ENCODE measurements around the gene THADA. TPM values are rescaled to one million over a fixed set of nuclear protein-coding genes. Genes with fewer than 3 reads are reported as not detected.

Gene THADA
- total and polyA plus RNA-seq, 2 experiments from 2014 or later: 10.8 to 18.8 TPM

DNA sequence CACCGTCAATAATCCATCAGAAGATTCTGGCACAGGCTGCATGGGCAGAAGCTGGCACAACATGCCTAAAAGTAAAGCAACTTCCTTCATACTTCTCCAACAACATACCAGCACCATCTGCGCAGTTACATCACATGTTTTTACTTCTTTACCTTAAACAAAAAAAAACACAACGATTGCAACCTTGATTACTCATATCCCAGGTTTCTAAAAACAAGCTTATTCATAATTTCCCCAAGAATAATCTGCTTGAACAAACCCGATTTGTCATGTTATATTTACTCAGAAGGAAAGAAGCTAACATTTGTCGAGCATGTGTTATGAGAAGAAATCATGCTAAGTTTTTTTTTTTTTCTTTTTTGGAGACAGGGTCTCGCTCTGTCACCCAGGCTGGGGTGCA is 54.7 kb downstream of the THADA start:
- Histone ChIP-seq H4K20me1 (ENCODE audit: insufficient read depth, poor library complexity, severe bottlenecking) (no peaks in the 10 kb centered on the region), H3K4me3 (no peak overlapping the region), H3K4me2 (no peak overlapping the region), H3K27ac (peak overlapping the region; percentile 54), H2AFZ (no peak overlapping the region), H3K9me2 (replicated peaks; ENCODE audit: insufficient read depth) (no peaks in the 10 kb centered on the region), H3K27me3 (no peaks in the 10 kb centered on the region), H3K4me1 (ENCODE audit: insufficient read depth) (peaks cover 14% of the 10 kb centered on the region), H3K79me2 (no peaks in the 10 kb centered on the region), H3K36me3 (replicated peaks; ENCODE audit: insufficient read depth, low read depth) (no peaks in the 10 kb centered on the region), H3K9me3 (ENCODE audit: low read depth) (no peaks in the 10 kb centered on the region)
- TF ChIP-seq EZH2 (IDR thresholded peaks at IDR 0.05; ENCODE audit: borderline replicate concordance) (no peak), EZH2phosphoT487 (IDR thresholded peaks at IDR 0.05; ENCODE audit: low read depth, severe bottlenecking, unreplicated experiment) (no peak), CTCF (IDR thresholded peaks at IDR 0.05; ENCODE audit: poor library complexity) (no peak)
- WGBS (ENCODE audit: low lambda C conversion rate, missing lambda C conversion rate): 86% methylated on average over 6 of the region's 6 CpGs
- no peak for DNase-seq (ENCODE audit: low spot score)

- Histone ChIP-seq H3K9me3 (ENCODE audit: low read depth) (no peaks in the 10 kb centered on the region), H3K4me1 (ENCODE audit: insufficient read depth) (peaks cover 14% of the 10 kb centered on the region), H2AFZ (no peak overlapping the region), H3K9me2 (replicated peaks; ENCODE audit: insufficient read depth) (no peaks in the 10 kb centered on the region), H3K36me3 (replicated peaks; ENCODE audit: insufficient read depth, low read depth) (no peaks in the 10 kb centered on the region), H3K4me3 (no peak overlapping the region), H3K4me2 (peak overlapping the region; percentile 2), H3K79me2 (no peaks in the 10 kb centered on the region), H3K27me3 (no peaks in the 10 kb centered on the region), H4K20me1 (ENCODE audit: insufficient read depth, poor library complexity, severe bottlenecking) (no peaks in the 10 kb centered on the region), H3K27ac (peak overlapping the region; percentile 54)
- no peak for TF ChIP-seq CTCF (IDR thresholded peaks at IDR 0.05; ENCODE audit: poor library complexity)
- WGBS (ENCODE audit: low lambda C conversion rate, missing lambda C conversion rate): 54% methylated on average over 4 of the region's 4 CpGs
- peak; percentile 19 for DNase-seq (ENCODE audit: low spot score)
Observed at GRCh38 chr2:43540021-43540779, 55.6 kb downstream of the THADA start.

DNA sequence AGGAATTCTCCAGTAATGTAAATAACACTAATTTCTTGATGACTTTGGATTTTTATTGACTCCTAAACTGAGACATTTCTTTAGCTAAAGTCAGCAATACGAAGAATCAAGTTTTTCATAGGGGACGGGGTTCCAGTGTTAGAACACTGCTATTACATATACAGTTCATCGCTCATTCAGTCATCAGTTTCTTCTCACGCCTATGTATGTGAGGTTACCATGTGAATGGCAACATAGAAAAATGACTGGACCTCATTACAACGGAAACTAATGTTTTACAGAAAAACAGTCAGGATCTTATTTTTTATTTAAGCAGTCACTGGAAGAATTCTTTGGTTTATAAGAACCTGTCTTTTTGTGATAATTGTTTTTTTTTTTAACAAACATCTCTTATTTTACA is 56.4 kb downstream of the THADA start:
- H3K36me3 ChIP-seq (replicated peaks; ENCODE audit: insufficient read depth, low read depth): no peaks in the 10 kb centered on the region
- H3K9me2 ChIP-seq (replicated peaks; ENCODE audit: insufficient read depth): no peaks in the 10 kb centered on the region
- no peak for TF ChIP-seq EZH2phosphoT487 (IDR thresholded peaks at IDR 0.05; ENCODE audit: low read depth, severe bottlenecking, unreplicated experiment)
- no peak for TF ChIP-seq EZH2 (IDR thresholded peaks at IDR 0.05; ENCODE audit: borderline replicate concordance)
- no peak for TF ChIP-seq CTCF (IDR thresholded peaks at IDR 0.05; ENCODE audit: poor library complexity)
- no peaks in the 10 kb centered on the region for H3K79me2 ChIP-seq
- peak overlapping the region; percentile 54 for H3K27ac ChIP-seq
- no peak overlapping the region for H2AFZ ChIP-seq
- H4K20me1 ChIP-seq (ENCODE audit: insufficient read depth, poor library complexity, severe bottlenecking): no peaks in the 10 kb centered on the region
- H3K4me1 ChIP-seq (ENCODE audit: insufficient read depth): peaks cover 14% of the 10 kb centered on the region
- DNase-seq (ENCODE audit: low spot score): no peak
- 77% methylated on average over 5 of the region's 5 CpGs for WGBS (ENCODE audit: low lambda C conversion rate, missing lambda C conversion rate)
- H3K9me3 ChIP-seq (ENCODE audit: low read depth): no peaks in the 10 kb centered on the region
- no peak overlapping the region for H3K4me3 ChIP-seq
- H3K4me2 ChIP-seq: no peak overlapping the region
- no peaks in the 10 kb centered on the region for H3K27me3 ChIP-seq

Data from hepatocyte (in vitro differentiated cells).